ENCODE data around the gene RALGAPA2. TPM values are rescaled to one million over a fixed set of nuclear protein-coding genes. Genes with fewer than 3 reads are reported as not detected.

The RALGAPA2 gene
- total RNA-seq, 1 experiment from 2014 or later = 13.4 TPM

- ATAC-seq (no peak), DNase-seq (ENCODE audit: low read depth, low spot score) (no peak)
- no peak overlapping the region for H3K4me3 ChIP-seq (ENCODE audit: low read depth in 2 of 2, low read length in 2 of 2)
- TF ChIP-seq REST (IDR thresholded peaks at IDR 0.05; ENCODE audit: insufficient read depth in 1 of 2, low read depth in 2 of 2, low read length in 1 of 2) = no peak
- TF ChIP-seq TCF7L2 (IDR thresholded peaks at IDR 0.05; ENCODE audit: low read depth, low read length) = no peak
- no peak for TF ChIP-seq POLR2AphosphoS5 (IDR thresholded peaks at IDR 0.05; ENCODE audit: low read depth, low read length)
- no peak for TF ChIP-seq SIN3A (IDR thresholded peaks at IDR 0.05; ENCODE audit: borderline replicate concordance, insufficient read depth, low read depth, low read length)
- no peak for TF ChIP-seq CTCF (IDR thresholded peaks at IDR 0.05)
- H3K27me3 ChIP-seq (ENCODE audit: control insufficient read depth, insufficient read depth, low read length) = no peaks in the 10 kb centered on the region
- CTCF ChIA-PET = no interaction called here
- POLR2A ChIA-PET = no interaction called here
- no peak overlapping the region for H3K27ac ChIP-seq (ENCODE audit: low read length)
- H3K36me3 ChIP-seq (ENCODE audit: control insufficient read depth, insufficient read depth, low read length) = no peaks in the 10 kb centered on the region
- H3K4me1 ChIP-seq (ENCODE audit: control insufficient read depth, insufficient read depth, low read length) = no peaks in the 10 kb centered on the region
- intact Hi-C loops (cut with micrococcal nuclease; ENCODE audit: unreplicated experiment) = no loop called here
- no TSS peak for BruUV-seq (replicated peaks)
- no peaks in the 10 kb centered on the region for H3K9me3 ChIP-seq (ENCODE audit: control insufficient read depth, insufficient read depth, low read depth, low read length)
- in situ Hi-C loops (cut with HindIII; ENCODE audit: low pct_unique_long_range_greater_than_20kb, low sequenced_read_pairs) = no loop called here
These were observed 82.8 kb downstream of the RALGAPA2 start for GRCh38 chr20:20629556-20630188.

GRCh38 chr20:20628314-20628713 is 84.1 kb downstream of the RALGAPA2 start:
- ATAC-seq (no peak), DNase-seq (ENCODE audit: low read depth, low spot score) (no peak)
- no TSS peak for BruUV-seq (replicated peaks)
- ChIA-PET CTCF (no interaction called here), POLR2A (no interaction called here)
- H3K27me3 ChIP-seq (ENCODE audit: control insufficient read depth, insufficient read depth, low read length) = no peaks in the 10 kb centered on the region
- H3K4me3 ChIP-seq (ENCODE audit: low read depth in 2 of 2, low read length in 2 of 2) = no peak overlapping the region
- intact Hi-C loops (cut with micrococcal nuclease; ENCODE audit: unreplicated experiment) (no loop called here), in situ Hi-C loops (cut with HindIII; ENCODE audit: low pct_unique_long_range_greater_than_20kb, low sequenced_read_pairs) (no loop called here)
- no peaks in the 10 kb centered on the region for H3K36me3 ChIP-seq (ENCODE audit: control insufficient read depth, insufficient read depth, low read length)
- no peak overlapping the region for H3K27ac ChIP-seq (ENCODE audit: low read length)
- no peak for TF ChIP-seq REST (IDR thresholded peaks at IDR 0.05; ENCODE audit: insufficient read depth in 1 of 2, low read depth in 2 of 2, low read length in 1 of 2)
- no peak for TF ChIP-seq POLR2AphosphoS5 (IDR thresholded peaks at IDR 0.05; ENCODE audit: low read depth, low read length)
- TF ChIP-seq CTCF (IDR thresholded peaks at IDR 0.05) = no peak
- TF ChIP-seq SIN3A (IDR thresholded peaks at IDR 0.05; ENCODE audit: borderline replicate concordance, insufficient read depth, low read depth, low read length) = no peak
- TF ChIP-seq TCF7L2 (IDR thresholded peaks at IDR 0.05; ENCODE audit: low read depth, low read length) = no peak
- no peaks in the 10 kb centered on the region for H3K4me1 ChIP-seq (ENCODE audit: control insufficient read depth, insufficient read depth, low read length)
- no peaks in the 10 kb centered on the region for H3K9me3 ChIP-seq (ENCODE audit: control insufficient read depth, insufficient read depth, low read depth, low read length)

All from Panc1 (cell line).